OCI-LY1 (cell line): Measurements from ENCODE around the gene RUNDC1.

Experiments
- H2AFZ ChIP-seq: fragments of 200-600 bp; sonication (generic), shearing (Covaris generic); 2 replicates; pipeline ENCODE4 v1.6.0; 2014; ENCODE audit warnings: antibody characterized with exemption, mild to moderate bottlenecking, low read length
- H3F3A ChIP-seq: fragments of 200-600 bp; sonication (generic), shearing (Covaris generic); 2 replicates; pipeline ENCODE4 v1.6.0; 2014; ENCODE audit warnings: mild to moderate bottlenecking, antibody characterized with exemption, low read length, moderate library complexity; ENCODE audit not compliant: insufficient read depth
- H3K27ac ChIP-seq: fragments of 200-600 bp; sonication (generic); 2 replicates; pipeline ENCODE4 v1.5.1; 2014; ENCODE audit warnings: low read length, mixed run types, mild to moderate bottlenecking, low read depth; ENCODE audit not compliant: poor library complexity, severe bottlenecking
- H3K27me3 ChIP-seq: fragments of 200-600 bp; sonication (generic); 2 replicates; pipeline ENCODE4 v1.6.0; 2014; ENCODE audit warnings: antibody characterized with exemption, mild to moderate bottlenecking, low read length, moderate library complexity; ENCODE audit not compliant: insufficient read depth
- H3K36me3 ChIP-seq: fragments of 200-600 bp; sonication (generic); 2 replicates; pipeline ENCODE4 v1.6.1; 2014; ENCODE audit warnings: mild to moderate bottlenecking, antibody characterized with exemption, low read length, moderate library complexity, mixed read lengths; ENCODE audit not compliant: insufficient read depth
- H3K4me1 ChIP-seq: fragments of 200-600 bp; sonication (generic); 2 replicates; pipeline ENCODE4 v1.5.1; 2014; ENCODE audit warnings: mild to moderate bottlenecking, low read length, moderate library complexity; ENCODE audit not compliant: insufficient read depth, severe bottlenecking
- H3K4me2 ChIP-seq: fragments of 200-600 bp; sonication (generic), shearing (Covaris generic); 2 replicates; pipeline ENCODE4 v1.6.1; 2014; ENCODE audit warnings: low read length
- H3K4me3 ChIP-seq: fragments of 200-600 bp; sonication (generic); 2 replicates; pipeline ENCODE4 v1.5.1; 2014; ENCODE audit warnings: low read length, low read depth, mild to moderate bottlenecking, mixed read lengths; ENCODE audit not compliant: poor library complexity, severe bottlenecking
- H3K79me2 ChIP-seq: fragments of 200-600 bp; shearing (Covaris generic); 2 replicates; pipeline ENCODE4 v1.6.1; 2016; ENCODE audit warnings: mixed run types, low read length, mixed read lengths; ENCODE audit not compliant: insufficient read depth
- H3K9ac ChIP-seq: fragments of 200-600 bp; sonication (generic), shearing (Covaris generic); 2 replicates; pipeline ENCODE4 v1.6.1; 2014; ENCODE audit warnings: mild to moderate bottlenecking, low read length, mixed read lengths
- H3K9me2 ChIP-seq: fragments of 200-600 bp; sonication (generic), shearing (Covaris generic); 2 replicates; pipeline ENCODE4 v1.6.1; 2014; ENCODE audit warnings: low read depth, mild to moderate bottlenecking, low read length, mixed read lengths
- H3K9me3 ChIP-seq: fragments of 200-600 bp; shearing (Covaris generic); 2 replicates; pipeline ENCODE4 v1.6.1; 2014; ENCODE audit warnings: low read length, mixed read lengths
- H4K20me1 ChIP-seq: fragments of 200-600 bp; sonication (generic), shearing (Covaris generic); 2 replicates; pipeline ENCODE4 v1.6.0; 2016; ENCODE audit warnings: mild to moderate bottlenecking, low read length; ENCODE audit not compliant: insufficient read depth
- EZH2 ChIP-seq: fragments of 200-600 bp; sonication (generic), shearing (Covaris generic); IDR thresholded peaks from 2 replicates; pipeline ENCODE4 v1.8.0; 2017; ENCODE audit warnings: borderline replicate concordance, mixed run types, mild to moderate bottlenecking, antibody characterized with exemption, low read length, moderate library complexity, mixed read lengths
- TF ChIP-seq, protein P1 (sequence below): fragments of 200-600 bp; sonication (generic), shearing (Covaris generic); IDR thresholded peaks from 2 replicates; pipeline ENCODE4 v1.5.1; 2017; ENCODE audit warnings: mild to moderate bottlenecking, antibody characterized with exemption, low read length, moderate library complexity, mixed read lengths

Gene RUNDC1

DNA sequence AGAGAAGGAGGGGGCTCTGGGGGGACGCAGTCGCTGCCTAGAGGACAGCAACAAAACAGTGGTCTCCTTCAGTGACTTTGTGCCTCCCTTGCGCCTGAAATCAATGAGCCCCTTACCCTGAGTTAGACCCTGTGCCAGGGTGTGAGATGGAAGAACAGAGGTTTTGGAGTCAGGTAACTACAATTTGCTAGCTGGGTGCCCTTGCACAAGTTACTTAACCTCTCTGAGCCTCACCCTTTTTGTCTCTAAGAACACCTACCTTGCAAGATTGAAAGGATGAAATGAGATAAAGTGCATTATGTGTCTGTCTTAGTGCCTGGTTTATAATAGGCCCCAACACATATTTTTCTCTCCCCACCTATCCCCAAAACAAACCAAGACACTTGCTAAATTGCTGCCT lies 54.5 kb downstream of the RUNDC1 start:
- H3K27me3 ChIP-seq = no peaks in the 10 kb centered on the region
- H3K4me2 ChIP-seq = no peak overlapping the region
- H3K9ac ChIP-seq = no peak overlapping the region
- H3K36me3 ChIP-seq = no peaks in the 10 kb centered on the region
- H3K4me3 ChIP-seq = no peak overlapping the region
- H3F3A ChIP-seq = no peaks in the 10 kb centered on the region
- no peak overlapping the region for H2AFZ ChIP-seq
- H3K9me3 ChIP-seq = no peaks in the 10 kb centered on the region
- no peaks in the 10 kb centered on the region for H4K20me1 ChIP-seq
- H3K27ac ChIP-seq = no peak overlapping the region
- no peaks in the 10 kb centered on the region for H3K9me2 ChIP-seq
- H3K4me1 ChIP-seq = no peaks in the 10 kb centered on the region
- TF ChIP-seq, protein P1, sequence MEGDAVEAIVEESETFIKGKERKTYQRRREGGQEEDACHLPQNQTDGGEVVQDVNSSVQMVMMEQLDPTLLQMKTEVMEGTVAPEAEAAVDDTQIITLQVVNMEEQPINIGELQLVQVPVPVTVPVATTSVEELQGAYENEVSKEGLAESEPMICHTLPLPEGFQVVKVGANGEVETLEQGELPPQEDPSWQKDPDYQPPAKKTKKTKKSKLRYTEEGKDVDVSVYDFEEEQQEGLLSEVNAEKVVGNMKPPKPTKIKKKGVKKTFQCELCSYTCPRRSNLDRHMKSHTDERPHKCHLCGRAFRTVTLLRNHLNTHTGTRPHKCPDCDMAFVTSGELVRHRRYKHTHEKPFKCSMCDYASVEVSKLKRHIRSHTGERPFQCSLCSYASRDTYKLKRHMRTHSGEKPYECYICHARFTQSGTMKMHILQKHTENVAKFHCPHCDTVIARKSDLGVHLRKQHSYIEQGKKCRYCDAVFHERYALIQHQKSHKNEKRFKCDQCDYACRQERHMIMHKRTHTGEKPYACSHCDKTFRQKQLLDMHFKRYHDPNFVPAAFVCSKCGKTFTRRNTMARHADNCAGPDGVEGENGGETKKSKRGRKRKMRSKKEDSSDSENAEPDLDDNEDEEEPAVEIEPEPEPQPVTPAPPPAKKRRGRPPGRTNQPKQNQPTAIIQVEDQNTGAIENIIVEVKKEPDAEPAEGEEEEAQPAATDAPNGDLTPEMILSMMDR = no peak
- no peak for TF ChIP-seq EZH2
- H3K79me2 ChIP-seq = no peaks in the 10 kb centered on the region

DNA sequence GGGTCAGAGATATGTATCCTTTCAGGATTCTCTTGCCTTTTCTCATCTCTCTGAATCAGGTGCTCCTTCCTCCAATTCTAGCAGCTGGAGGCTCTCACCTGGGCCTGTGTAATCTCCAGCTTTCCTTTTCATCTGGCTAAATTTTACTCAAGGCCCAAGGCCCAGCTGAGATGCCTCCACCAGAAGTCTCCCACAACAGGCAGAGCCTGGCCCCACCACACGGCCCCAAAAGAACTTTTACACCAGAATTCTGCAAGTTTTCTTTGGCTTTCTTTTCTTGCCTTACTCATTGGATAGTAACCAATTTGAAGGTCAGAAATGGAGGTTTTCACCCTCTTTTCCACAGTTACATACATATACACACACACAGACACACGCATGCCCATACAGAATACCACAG lies 59.3 kb downstream of the RUNDC1 start:
- Histone ChIP-seq H2AFZ (no peak overlapping the region), H3K27ac (no peak overlapping the region), H3F3A (no peaks in the 10 kb centered on the region), H3K9me2 (no peaks in the 10 kb centered on the region), H3K4me1 (no peaks in the 10 kb centered on the region), H3K36me3 (peaks cover 19% of the 10 kb centered on the region; the same call in 1 of the 2 replicates), H3K4me3 (no peak overlapping the region), H3K79me2 (no peaks in the 10 kb centered on the region), H4K20me1 (no peaks in the 10 kb centered on the region), H3K9ac (no peak overlapping the region), H3K9me3 (no peaks in the 10 kb centered on the region), H3K27me3 (no peaks in the 10 kb centered on the region), H3K4me2 (no peak overlapping the region)
- TF ChIP-seq, protein P1 = no peak
- TF ChIP-seq EZH2 = no peak

DNA sequence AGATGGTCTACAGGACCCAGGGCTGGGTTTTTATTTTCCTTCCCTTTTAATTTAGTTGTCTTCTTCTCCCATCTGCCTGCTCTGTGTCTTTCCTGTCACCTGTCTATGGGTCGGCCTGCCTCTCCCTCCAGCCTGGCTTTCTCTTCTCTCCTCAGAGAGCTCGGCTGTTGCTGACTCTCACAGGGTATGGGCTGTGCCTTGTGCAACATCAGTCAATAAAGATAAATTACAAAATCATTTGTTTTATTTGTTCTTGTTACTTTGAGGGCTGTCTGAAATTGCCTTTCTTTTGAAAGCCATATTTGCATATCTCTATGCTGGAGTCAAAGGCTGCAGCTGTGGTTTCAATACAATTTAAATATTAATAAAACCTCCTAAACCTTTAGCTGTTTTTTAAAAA lies 60.3 kb downstream of the RUNDC1 start:
- Histone ChIP-seq H3K9me3 (no peaks in the 10 kb centered on the region), H2AFZ (no peak overlapping the region), H3K36me3 (peaks cover 28% of the 10 kb centered on the region), H4K20me1 (no peaks in the 10 kb centered on the region), H3F3A (no peaks in the 10 kb centered on the region), H3K79me2 (no peaks in the 10 kb centered on the region), H3K4me1 (no peaks in the 10 kb centered on the region), H3K27me3 (no peaks in the 10 kb centered on the region), H3K4me2 (no peak overlapping the region), H3K9ac (no peak overlapping the region), H3K4me3 (no peak overlapping the region), H3K9me2 (no peaks in the 10 kb centered on the region), H3K27ac (no peak overlapping the region)
- TF ChIP-seq, protein P1 = no peak
- TF ChIP-seq EZH2 = no peak
